Body of pancreas (tissue), 4 donors: ENCODE measurements around the gene APOBR. TPM values are rescaled to one million over a fixed set of nuclear protein-coding genes. Genes with fewer than 3 reads are reported as not detected.
"Not testable (repeated sequence)": the region's sequence is repeated elsewhere in the genome, so short reads cannot be mapped to it uniquely, and the experiment has no call there.

Source experiments
- ATAC-seq: fragments of 150-250 bp; one replicate; pipeline ENCODE4 v1.9.1; 2016
- DNase-seq, 4 donors: peaks; one replicate each; pipeline ENCODE4 v3.0.0-alpha.2; 2019
- H3K27ac ChIP-seq, 4 donors: fragments of 200-600 bp; sonication (generic); 1 replicate in 3 of 4; 2 replicates in 1 of 4; pipeline versions ENCODE4 v1.5.1 to v1.6.1; 2016 to 2019; ENCODE audit warnings: mild to moderate bottlenecking in 1 of 4, mixed read lengths in 1 of 4, moderate library complexity in 1 of 4
- H3K27me3 ChIP-seq, 2 donors: fragments of 200-600 bp; sonication (generic); one replicate each; pipeline ENCODE4 v1.6.0; 2016; ENCODE audit warnings: mild to moderate bottlenecking in 1 of 2
- H3K36me3 ChIP-seq, 2 donors: fragments of 200-600 bp; sonication (generic); replicated peaks in 1 of 2; 2 replicates each; pipeline ENCODE4 v1.5.1; 2016; ENCODE audit warnings: low read depth in 2 of 2; ENCODE audit not compliant: insufficient read depth in 1 of 2
- H3K4me1 ChIP-seq: fragments of 200-600 bp; sonication (generic); one replicate; pipeline ENCODE4 v1.6.0; 2016
- H3K4me3 ChIP-seq, 2 donors: fragments of 200-600 bp; sonication (generic); 1 replicate in 1 of 2; 2 replicates in 1 of 2; pipeline ENCODE4 v1.5.1; 2016 to 2019
- H3K9me3 ChIP-seq, 3 donors: fragments of 200-600 bp; sonication (generic); 1 replicate in 2 of 3; 2 replicates in 1 of 3; pipeline ENCODE4 v1.5.1; 2016
- POLR2A ChIP-seq, 3 donors: fragments of 450-650 bp; IDR thresholded peaks; one replicate each; pipeline ENCODE4 v1.6.1; 2016; ENCODE audit warnings: antibody characterized with exemption in 3 of 3, mild to moderate bottlenecking in 2 of 3
- WGBS, 2 donors: methylation state at CpG; one replicate each; pipeline ENCODE4 v1.1.5; 2017; 5-methylcytosine and 5-hydroxymethylcytosine counted together
- intact Hi-C: fragments of 100-400 bp; cut with DNase I; formaldehyde crosslinking; loops from one replicate; pipeline ENCODE4 v1.15.1; 2023
- total RNA-seq, 2 donors: library from RNA; depleted of rRNA; stranded (reverse); fragments of >200 nt; gene quantifications; one replicate each; pipeline ENCODE4 v1.1.0, GENCODE V29; 2016
- TF ChIP-seq, protein P1 (sequence below), 7 experiments: fragments of 450-650 bp in 4 of 7; fragments of 200-600 bp in 3 of 7; sonication (generic) in 3 of 7; IDR thresholded peaks; one replicate each; pipeline ENCODE4 v1.5.1; 2016 to 2019; ENCODE audit warnings: antibody characterized with exemption in 7 of 7

The APOBR gene
- total RNA-seq, 2 donors from 2014 or later, result 1.0 to 2.0 TPM

DNA sequence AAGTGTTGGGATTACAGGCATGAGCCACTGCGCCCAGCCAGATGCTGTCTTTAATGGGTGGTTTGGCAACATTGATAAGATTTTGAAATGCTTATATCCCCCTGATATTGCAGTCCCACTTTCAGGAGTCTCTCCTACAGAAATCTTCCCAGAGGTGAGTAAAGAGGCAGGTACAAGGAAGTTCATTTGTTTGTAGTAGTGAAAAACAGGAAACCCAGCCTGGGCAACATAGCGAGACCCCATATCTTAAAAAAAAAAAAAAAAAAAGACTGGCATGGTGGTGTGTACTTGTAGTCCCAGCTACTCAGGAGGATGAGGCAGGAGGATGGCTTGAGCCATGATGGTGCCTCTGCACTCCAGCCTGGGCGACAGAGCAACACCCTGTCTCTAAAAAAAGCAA is 50.6 kb downstream of the APOBR start:
- WGBS, 2 donors, result 88% methylated on average over 3 of the region's 3 CpGs
- no peak overlapping the region for H3K27ac ChIP-seq
- intact Hi-C loops, result no loop called here
- DNase-seq (no peak), ATAC-seq (no peak)
- peaks cover 13% of the 10 kb centered on the region for H3K4me1 ChIP-seq
- no peak overlapping the region for H3K4me3 ChIP-seq
- TF ChIP-seq, protein P1, sequence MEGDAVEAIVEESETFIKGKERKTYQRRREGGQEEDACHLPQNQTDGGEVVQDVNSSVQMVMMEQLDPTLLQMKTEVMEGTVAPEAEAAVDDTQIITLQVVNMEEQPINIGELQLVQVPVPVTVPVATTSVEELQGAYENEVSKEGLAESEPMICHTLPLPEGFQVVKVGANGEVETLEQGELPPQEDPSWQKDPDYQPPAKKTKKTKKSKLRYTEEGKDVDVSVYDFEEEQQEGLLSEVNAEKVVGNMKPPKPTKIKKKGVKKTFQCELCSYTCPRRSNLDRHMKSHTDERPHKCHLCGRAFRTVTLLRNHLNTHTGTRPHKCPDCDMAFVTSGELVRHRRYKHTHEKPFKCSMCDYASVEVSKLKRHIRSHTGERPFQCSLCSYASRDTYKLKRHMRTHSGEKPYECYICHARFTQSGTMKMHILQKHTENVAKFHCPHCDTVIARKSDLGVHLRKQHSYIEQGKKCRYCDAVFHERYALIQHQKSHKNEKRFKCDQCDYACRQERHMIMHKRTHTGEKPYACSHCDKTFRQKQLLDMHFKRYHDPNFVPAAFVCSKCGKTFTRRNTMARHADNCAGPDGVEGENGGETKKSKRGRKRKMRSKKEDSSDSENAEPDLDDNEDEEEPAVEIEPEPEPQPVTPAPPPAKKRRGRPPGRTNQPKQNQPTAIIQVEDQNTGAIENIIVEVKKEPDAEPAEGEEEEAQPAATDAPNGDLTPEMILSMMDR (IDR thresholded peaks at IDR 0.05), result no peak
- no peak for TF ChIP-seq POLR2A (IDR thresholded peaks at IDR 0.05)
- no peaks in the 10 kb centered on the region for H3K36me3 ChIP-seq
- H3K9me3 ChIP-seq, result no peaks in the 10 kb centered on the region
- H3K27me3 ChIP-seq, result no peaks in the 10 kb centered on the region

- H3K4me3 ChIP-seq, ATAC-seq, intact Hi-C loops, H3K27me3 ChIP-seq, H3K4me1 ChIP-seq, H3K9me3 ChIP-seq, H3K27ac ChIP-seq, H3K36me3 ChIP-seq, DNase-seq: not testable (repeated sequence)
- WGBS, 2 donors, result 78 to 92% methylated on average over 7 of the region's 7 CpGs
Observed at GRCh38 chr16:28545964-28546363, 51.5 kb downstream of the APOBR start.

DNA sequence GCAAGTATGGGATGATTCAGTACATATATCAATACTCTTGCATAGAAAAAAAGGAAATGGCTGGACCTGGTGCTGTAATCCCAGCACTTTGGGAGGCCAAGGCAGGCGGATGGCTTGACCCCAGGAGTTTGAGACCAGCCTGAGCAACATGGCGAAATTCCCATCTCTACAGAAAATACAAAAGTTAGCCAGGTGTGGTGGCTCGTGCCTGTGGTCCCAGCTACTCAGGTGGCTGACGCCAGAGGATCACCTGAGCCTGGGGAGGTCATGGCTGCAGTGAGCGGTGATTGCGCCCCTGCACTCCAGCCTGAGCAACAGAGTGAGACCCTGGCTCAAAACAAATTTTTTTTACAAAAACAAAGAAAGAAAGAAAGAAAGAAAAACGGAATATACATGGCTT is 52.2 kb downstream of the APOBR start:
- DNase-seq (no peak), ATAC-seq (no peak)
- H3K9me3 ChIP-seq, result no peaks in the 10 kb centered on the region
- 77 to 83% methylated on average over 7 of the region's 7 CpGs for WGBS, 2 donors
- no peak overlapping the region for H3K4me3 ChIP-seq
- no peak overlapping the region for H3K27ac ChIP-seq
- no peak for TF ChIP-seq POLR2A (IDR thresholded peaks at IDR 0.05)
- TF ChIP-seq, protein P1 (IDR thresholded peaks at IDR 0.05), result no peak
- intact Hi-C loops, result no loop called here
- no peaks in the 10 kb centered on the region for H3K27me3 ChIP-seq
- H3K36me3 ChIP-seq, result no peaks in the 10 kb centered on the region
- no peaks in the 10 kb centered on the region for H3K4me1 ChIP-seq

DNA sequence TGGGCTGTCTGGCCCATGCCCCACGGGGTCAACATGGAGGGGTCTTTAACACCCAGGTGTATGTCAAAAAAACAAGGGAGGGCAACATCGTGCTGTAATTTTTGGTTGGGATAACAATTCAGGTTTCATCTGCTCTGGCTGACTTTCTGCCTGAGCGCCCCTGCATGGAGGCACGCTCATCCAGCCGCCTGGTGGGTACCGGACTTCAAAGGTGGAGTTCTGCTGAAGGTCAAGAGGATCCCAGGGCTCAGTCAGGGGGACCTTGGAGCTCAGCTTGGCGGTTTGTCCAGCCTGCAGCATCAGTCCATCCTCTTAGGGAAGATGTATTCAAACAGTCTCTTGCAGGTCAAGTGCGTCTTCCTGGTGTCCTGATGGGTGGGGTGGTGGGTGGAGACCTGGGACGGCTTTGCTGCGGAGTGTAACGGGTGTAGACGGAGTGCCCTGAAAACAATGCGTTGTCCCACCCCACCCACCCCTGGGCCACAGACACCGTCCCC is 53.9 kb downstream of the APOBR start:
- no peaks in the 10 kb centered on the region for H3K9me3 ChIP-seq
- intact Hi-C loops, result no loop called here
- no peak for TF ChIP-seq POLR2A (IDR thresholded peaks at IDR 0.05)
- TF ChIP-seq, protein P1 (IDR thresholded peaks at IDR 0.05), result no peak
- WGBS, 2 donors, result 74% methylated on average over 10 to 11 of the region's 14 CpGs
- ATAC-seq (no peak), DNase-seq (no peak)
- H3K27ac ChIP-seq, result no peak overlapping the region
- no peaks in the 10 kb centered on the region for H3K27me3 ChIP-seq
- no peaks in the 10 kb centered on the region for H3K36me3 ChIP-seq
- H3K4me3 ChIP-seq, result no peak overlapping the region
- H3K4me1 ChIP-seq, result peaks cover 4% of the 10 kb centered on the region

Other genes starting within 250 kb of the APOBR start
- 1 to 10 TPM; 1.3 to 2.6 TPM for gene SBK1, start 202.1 kb upstream of the APOBR start, total RNA-seq
- 10 to 100 TPM in 1 of 2 donors, not detected in 1; 13.8 TPM for gene NPIPB6, start 131.1 kb upstream of the APOBR start, total RNA-seq
- gene EIF3CL, start 90.8 kb upstream of the APOBR start, total RNA-seq, result 100 to 1,000 TPM in 1 of 2 donors, 10 to 100 TPM in 1; 94.2 to 157 TPM
- not detected for gene NPIPB7, start 22.3 kb upstream of the APOBR start, total RNA-seq
- 10 to 100 TPM; 28.0 to 29.6 TPM for gene CLN3, start 2.6 kb upstream of the APOBR start, total RNA-seq
- not detected for gene IL27, start 12.2 kb downstream of the APOBR start, total RNA-seq
- 10 to 100 TPM; 32.0 to 92.4 TPM for gene NUPR1, start 44.3 kb downstream of the APOBR start, total RNA-seq
- gene SGF29, start 59.3 kb downstream of the APOBR start, total RNA-seq, result 10 to 100 TPM; 25.2 to 30.7 TPM
- gene SULT1A2, start 102.4 kb downstream of the APOBR start, total RNA-seq, result 1 to 10 TPM; 1.3 to 2.3 TPM
- 10 to 100 TPM; 26.7 to 35.6 TPM for gene SULT1A1, start 115.4 kb downstream of the APOBR start, total RNA-seq
- under 1 TPM in 1 of 2 donors, not detected in 1; 0.52 TPM for gene NPIPB8, start 143.4 kb downstream of the APOBR start, total RNA-seq
- 100 to 1,000 TPM; 145 to 314 TPM for gene EIF3C, start 216.8 kb downstream of the APOBR start, total RNA-seq